ENCODE data around the gene SUPT6H. TPM values are rescaled to one million over a fixed set of nuclear protein-coding genes. Genes with fewer than 3 reads are reported as not detected.

The SUPT6H gene
- 82.4 and 86.2 TPM in 2 replicates for total RNA-seq

GRCh38 chr17:28661635-28662526, at the start of gene SUPT6H, which contains the start of gene SDF2:
SUPT6H (plus strand) TSS chr17:28662205; CDS start chr17:28673402, 11,197 bp downstream.
SDF2 (minus strand) TSS chr17:28661906; CDS start chr17:28661876, 30 bp downstream.

GRCh38 chr17:28613931-28614381, 48.0 kb upstream of the SUPT6H start, which contains the start of gene RSKR:
RSKR (minus strand) TSS chr17:28614185; CDS start chr17:28614161, 24 bp downstream.

GRCh38 chr17:28644787-28645575, 17.0 kb upstream of the SUPT6H start, which contains the start of gene BLTP2:
BLTP2 (minus strand) TSS chr17:28645158; CDS start chr17:28645056, 102 bp downstream.

GRCh38 chr17:28711723-28712031, 49.7 kb downstream of the SUPT6H start, which contains the start of gene PROCA1:
PROCA1 (minus strand) TSS chr17:28711888; CDS start chr17:28711660, 228 bp downstream.

GRCh38 chr17:28717578-28718332, 55.8 kb downstream of the SUPT6H start, which contains the start of gene RAB34:
RAB34 (minus strand) TSS chr17:28717868; CDS start chr17:28717266, 602 bp downstream.

GRCh38 chr17:28726226-28726626, 64.2 kb downstream of the SUPT6H start, which contains the start of gene TLCD1:
TLCD1 (minus strand) TSS chr17:28726233; CDS start chr17:28726097, 136 bp downstream.

GRCh38 chr17:28728364-28729200, 66.6 kb downstream of the SUPT6H start, which contains the start of gene NEK8:
NEK8 (plus strand) TSS chr17:28728788; CDS start chr17:28728814, 26 bp downstream.

GRCh38 chr17:28743243-28744103, 81.5 kb downstream of the SUPT6H start, which contains the start of gene TRAF4:
TRAF4 (plus strand) TSS chr17:28744011; CDS start chr17:28744113, 102 bp downstream.

Other genes with a start within 250 kb of the SUPT6H start
- gene SLC13A2, start 188.6 kb upstream of the SUPT6H start, total RNA-seq = not detected in 2 replicates
- not detected in 2 replicates for gene FOXN1, start 155.9 kb upstream of the SUPT6H start, total RNA-seq
- gene UNC119, start 109.6 kb upstream of the SUPT6H start, total RNA-seq = 35.9 and 41.8 TPM in 2 replicates
- 117 and 163 TPM in 2 replicates for gene PIGS, start 90.7 kb upstream of the SUPT6H start, total RNA-seq
- 230 and 260 TPM in 2 replicates for gene ALDOC, start 85.3 kb upstream of the SUPT6H start, total RNA-seq
- 6.0 and 13.3 TPM in 2 replicates for gene SPAG5, start 63.2 kb upstream of the SUPT6H start, total RNA-seq
- gene RSKR, start 48.0 kb upstream of the SUPT6H start, total RNA-seq = 8.4 and 9.5 TPM in 2 replicates
- gene BLTP2, start 17.0 kb upstream of the SUPT6H start, total RNA-seq = 164 and 202 TPM in 2 replicates
- gene SDF2, start 299 bp upstream of the SUPT6H start, total RNA-seq = 41.8 and 52.4 TPM in 2 replicates
- gene PROCA1, start 49.7 kb downstream of the SUPT6H start, total RNA-seq = 0.85 and 1.6 TPM in 2 replicates
- gene RAB34, start 55.7 kb downstream of the SUPT6H start, total RNA-seq = 104 and 121 TPM in 2 replicates
- gene RPL23A, start 57.8 kb downstream of the SUPT6H start, total RNA-seq = 502 and 593 TPM in 2 replicates
- 3.6 and 6.1 TPM in 2 replicates for gene TLCD1, start 64.0 kb downstream of the SUPT6H start, total RNA-seq
- gene NEK8, start 66.6 kb downstream of the SUPT6H start, total RNA-seq = 3.8 and 5.4 TPM in 2 replicates
- gene TRAF4, start 81.8 kb downstream of the SUPT6H start, total RNA-seq = 15.6 and 32.4 TPM in 2 replicates
- gene FAM222B, start 180.6 kb downstream of the SUPT6H start, total RNA-seq = 7.0 and 10.3 TPM in 2 replicates
- 28.4 and 36.1 TPM in 2 replicates for gene ERAL1, start 192.8 kb downstream of the SUPT6H start, total RNA-seq
- 51.4 and 56.3 TPM in 2 replicates for gene FLOT2, start 235.5 kb downstream of the SUPT6H start, total RNA-seq
- gene DHRS13, start 240.9 kb downstream of the SUPT6H start, total RNA-seq = 5.9 and 11.9 TPM in 2 replicates

Measured in smooth muscle cell of the pulmonary artery (primary cell).